ENCODE measurements around the gene PLSCR2. TPM values are rescaled to one million over a fixed set of nuclear protein-coding genes. Genes with fewer than 3 reads are reported as not detected.

The PLSCR2 gene
- total RNA-seq, 1 experiment from 2014 or later = not detected

- TF ChIP-seq EZH2 (IDR thresholded peaks at IDR 0.05; ENCODE audit: borderline replicate concordance, low read depth, low read length, poor library complexity, severe bottlenecking) (no peak), CTCF (conservative IDR thresholded peaks at IDR 0.05; ENCODE audit: low read depth, low read length) (no peak)
Measured at GRCh38 chr3:146396792-146397191, 72.6 kb downstream of the PLSCR2 start.

GRCh38 chr3:146395164-146395563, 74.2 kb downstream of the PLSCR2 start:
- H3K27ac ChIP-seq (ENCODE audit: low read depth, low read length, poor library complexity, severe bottlenecking) = no peak overlapping the region
- TF ChIP-seq EZH2 (IDR thresholded peaks at IDR 0.05; ENCODE audit: borderline replicate concordance, low read depth, low read length, poor library complexity, severe bottlenecking) = no peak
- TF ChIP-seq CTCF (conservative IDR thresholded peaks at IDR 0.05; ENCODE audit: low read depth, low read length) = no peak
- H3K36me3 ChIP-seq (ENCODE audit: insufficient read depth, low read length, poor library complexity, severe bottlenecking) = no peaks in the 10 kb centered on the region

More at GRCh38 chr3:146396792-146397191, 72.6 kb downstream of the PLSCR2 start:
- CTCF ChIA-PET = no interaction called here
- H3K4me1 ChIP-seq (ENCODE audit: insufficient read depth, low read length, poor library complexity, severe bottlenecking) = no peaks in the 10 kb centered on the region
- H3K36me3 ChIP-seq (ENCODE audit: insufficient read depth, low read length, poor library complexity, severe bottlenecking) = no peaks in the 10 kb centered on the region
- H3K4me3 ChIP-seq (ENCODE audit: low read depth, low read length, poor library complexity, severe bottlenecking) = no peak overlapping the region
- H3K27me3 ChIP-seq (replicated peaks; ENCODE audit: insufficient read depth, low read depth, low read length, poor library complexity) = no peaks in the 10 kb centered on the region
- intact Hi-C loops (cut with micrococcal nuclease; ENCODE audit: unreplicated experiment) = no loop called here
- H3K9me3 ChIP-seq (ENCODE audit: low read depth, low read length, poor library complexity, severe bottlenecking) = no peaks in the 10 kb centered on the region
- POLR2A ChIA-PET (ENCODE audit: low non-redundant PET) = no interaction called here
- no peak overlapping the region for H3K27ac ChIP-seq (ENCODE audit: low read depth, low read length, poor library complexity, severe bottlenecking)
- DNase-seq (ENCODE audit: low spot score) = no peak
- no TSS peak for BruUV-seq (replicated peaks)

GRCh38 chr3:146390957-146391356, 78.4 kb downstream of the PLSCR2 start:
- Histone ChIP-seq H3K4me3 (ENCODE audit: low read depth, low read length, poor library complexity, severe bottlenecking) (no peak overlapping the region), H3K4me1 (ENCODE audit: insufficient read depth, low read length, poor library complexity, severe bottlenecking) (no peaks in the 10 kb centered on the region), H3K27me3 (replicated peaks; ENCODE audit: insufficient read depth, low read depth, low read length, poor library complexity) (no peaks in the 10 kb centered on the region), H3K27ac (ENCODE audit: low read depth, low read length, poor library complexity, severe bottlenecking) (no peak overlapping the region), H3K36me3 (ENCODE audit: insufficient read depth, low read length, poor library complexity, severe bottlenecking) (no peaks in the 10 kb centered on the region), H3K9me3 (ENCODE audit: low read depth, low read length, poor library complexity, severe bottlenecking) (no peaks in the 10 kb centered on the region)
- ChIA-PET POLR2A (ENCODE audit: low non-redundant PET) (no interaction called here), CTCF (no interaction called here)
- TF ChIP-seq EZH2 (IDR thresholded peaks at IDR 0.05; ENCODE audit: borderline replicate concordance, low read depth, low read length, poor library complexity, severe bottlenecking) (no peak), CTCF (conservative IDR thresholded peaks at IDR 0.05; ENCODE audit: low read depth, low read length) (no peak)
- no TSS peak for BruUV-seq (replicated peaks)
- intact Hi-C loops (cut with micrococcal nuclease; ENCODE audit: unreplicated experiment) = no loop called here
- no peak for DNase-seq (ENCODE audit: low spot score)

More at GRCh38 chr3:146395164-146395563, 74.2 kb downstream of the PLSCR2 start:
- BruUV-seq (replicated peaks) = no TSS peak
- Histone ChIP-seq H3K9me3 (ENCODE audit: low read depth, low read length, poor library complexity, severe bottlenecking) (no peaks in the 10 kb centered on the region), H3K27me3 (replicated peaks; ENCODE audit: insufficient read depth, low read depth, low read length, poor library complexity) (no peaks in the 10 kb centered on the region), H3K4me1 (ENCODE audit: insufficient read depth, low read length, poor library complexity, severe bottlenecking) (no peaks in the 10 kb centered on the region), H3K4me3 (ENCODE audit: low read depth, low read length, poor library complexity, severe bottlenecking) (no peak overlapping the region)
- intact Hi-C loops (cut with micrococcal nuclease; ENCODE audit: unreplicated experiment) = no loop called here
- ChIA-PET POLR2A (ENCODE audit: low non-redundant PET) (no interaction called here), CTCF (no interaction called here)
- DNase-seq (ENCODE audit: low spot score) = no peak
